ENCODE measurements around the gene EDAR. TPM values are rescaled to one million over a fixed set of nuclear protein-coding genes. Genes with fewer than 3 reads are reported as not detected.

Gene EDAR
- total and polyA plus RNA-seq, 10 of the 15 experiments (the other 5 are each of a cell fraction or from before 2014, with no cell fraction given): 0.04 TPM; not detected in 9

DNA sequence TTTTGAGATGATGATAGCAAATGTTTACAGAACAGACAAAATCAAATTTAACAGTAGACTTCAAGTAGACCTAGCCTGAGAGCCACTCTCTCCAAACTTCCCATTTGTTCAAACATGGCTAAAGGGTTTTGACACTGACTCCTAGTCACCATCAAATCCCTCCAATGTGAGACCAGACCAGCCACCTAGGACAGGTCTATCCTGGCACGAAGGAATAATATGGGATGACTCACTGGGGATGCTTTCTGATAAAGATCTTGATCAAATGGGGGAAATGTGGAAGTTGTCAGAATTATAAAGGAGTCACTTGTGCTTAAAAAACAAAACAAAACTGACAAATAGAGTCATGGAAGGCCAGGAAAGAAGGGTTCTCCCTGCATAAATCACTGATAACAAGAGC lies 95.7 kb downstream of the EDAR start (continued):
- TF ChIP-seq, protein P1, sequence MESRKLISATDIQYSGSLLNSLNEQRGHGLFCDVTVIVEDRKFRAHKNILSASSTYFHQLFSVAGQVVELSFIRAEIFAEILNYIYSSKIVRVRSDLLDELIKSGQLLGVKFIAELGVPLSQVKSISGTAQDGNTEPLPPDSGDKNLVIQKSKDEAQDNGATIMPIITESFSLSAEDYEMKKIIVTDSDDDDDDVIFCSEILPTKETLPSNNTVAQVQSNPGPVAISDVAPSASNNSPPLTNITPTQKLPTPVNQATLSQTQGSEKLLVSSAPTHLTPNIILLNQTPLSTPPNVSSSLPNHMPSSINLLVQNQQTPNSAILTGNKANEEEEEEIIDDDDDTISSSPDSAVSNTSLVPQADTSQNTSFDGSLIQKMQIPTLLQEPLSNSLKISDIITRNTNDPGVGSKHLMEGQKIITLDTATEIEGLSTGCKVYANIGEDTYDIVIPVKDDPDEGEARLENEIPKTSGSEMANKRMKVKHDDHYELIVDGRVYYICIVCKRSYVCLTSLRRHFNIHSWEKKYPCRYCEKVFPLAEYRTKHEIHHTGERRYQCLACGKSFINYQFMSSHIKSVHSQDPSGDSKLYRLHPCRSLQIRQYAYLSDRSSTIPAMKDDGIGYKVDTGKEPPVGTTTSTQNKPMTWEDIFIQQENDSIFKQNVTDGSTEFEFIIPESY (IDR thresholded peaks at IDR 0.05): no peak
- TF ChIP-seq KLF5 (IDR thresholded peaks at IDR 0.05; ENCODE audit: partially characterized antibody): no peak
- TF ChIP-seq, protein P2, sequence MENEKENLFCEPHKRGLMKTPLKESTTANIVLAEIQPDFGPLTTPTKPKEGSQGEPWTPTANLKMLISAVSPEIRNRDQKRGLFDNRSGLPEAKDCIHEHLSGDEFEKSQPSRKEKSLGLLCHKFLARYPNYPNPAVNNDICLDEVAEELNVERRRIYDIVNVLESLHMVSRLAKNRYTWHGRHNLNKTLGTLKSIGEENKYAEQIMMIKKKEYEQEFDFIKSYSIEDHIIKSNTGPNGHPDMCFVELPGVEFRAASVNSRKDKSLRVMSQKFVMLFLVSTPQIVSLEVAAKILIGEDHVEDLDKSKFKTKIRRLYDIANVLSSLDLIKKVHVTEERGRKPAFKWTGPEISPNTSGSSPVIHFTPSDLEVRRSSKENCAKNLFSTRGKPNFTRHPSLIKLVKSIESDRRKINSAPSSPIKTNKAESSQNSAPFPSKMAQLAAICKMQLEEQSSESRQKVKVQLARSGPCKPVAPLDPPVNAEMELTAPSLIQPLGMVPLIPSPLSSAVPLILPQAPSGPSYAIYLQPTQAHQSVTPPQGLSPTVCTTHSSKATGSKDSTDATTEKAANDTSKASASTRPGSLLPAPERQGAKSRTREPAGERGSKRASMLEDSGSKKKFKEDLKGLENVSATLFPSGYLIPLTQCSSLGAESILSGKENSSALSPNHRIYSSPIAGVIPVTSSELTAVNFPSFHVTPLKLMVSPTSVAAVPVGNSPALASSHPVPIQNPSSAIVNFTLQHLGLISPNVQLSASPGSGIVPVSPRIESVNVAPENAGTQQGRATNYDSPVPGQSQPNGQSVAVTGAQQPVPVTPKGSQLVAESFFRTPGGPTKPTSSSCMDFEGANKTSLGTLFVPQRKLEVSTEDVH (IDR thresholded peaks at IDR 0.05; ENCODE audit: low read depth, partially characterized antibody): no peak
- TF ChIP-seq, protein P3, sequence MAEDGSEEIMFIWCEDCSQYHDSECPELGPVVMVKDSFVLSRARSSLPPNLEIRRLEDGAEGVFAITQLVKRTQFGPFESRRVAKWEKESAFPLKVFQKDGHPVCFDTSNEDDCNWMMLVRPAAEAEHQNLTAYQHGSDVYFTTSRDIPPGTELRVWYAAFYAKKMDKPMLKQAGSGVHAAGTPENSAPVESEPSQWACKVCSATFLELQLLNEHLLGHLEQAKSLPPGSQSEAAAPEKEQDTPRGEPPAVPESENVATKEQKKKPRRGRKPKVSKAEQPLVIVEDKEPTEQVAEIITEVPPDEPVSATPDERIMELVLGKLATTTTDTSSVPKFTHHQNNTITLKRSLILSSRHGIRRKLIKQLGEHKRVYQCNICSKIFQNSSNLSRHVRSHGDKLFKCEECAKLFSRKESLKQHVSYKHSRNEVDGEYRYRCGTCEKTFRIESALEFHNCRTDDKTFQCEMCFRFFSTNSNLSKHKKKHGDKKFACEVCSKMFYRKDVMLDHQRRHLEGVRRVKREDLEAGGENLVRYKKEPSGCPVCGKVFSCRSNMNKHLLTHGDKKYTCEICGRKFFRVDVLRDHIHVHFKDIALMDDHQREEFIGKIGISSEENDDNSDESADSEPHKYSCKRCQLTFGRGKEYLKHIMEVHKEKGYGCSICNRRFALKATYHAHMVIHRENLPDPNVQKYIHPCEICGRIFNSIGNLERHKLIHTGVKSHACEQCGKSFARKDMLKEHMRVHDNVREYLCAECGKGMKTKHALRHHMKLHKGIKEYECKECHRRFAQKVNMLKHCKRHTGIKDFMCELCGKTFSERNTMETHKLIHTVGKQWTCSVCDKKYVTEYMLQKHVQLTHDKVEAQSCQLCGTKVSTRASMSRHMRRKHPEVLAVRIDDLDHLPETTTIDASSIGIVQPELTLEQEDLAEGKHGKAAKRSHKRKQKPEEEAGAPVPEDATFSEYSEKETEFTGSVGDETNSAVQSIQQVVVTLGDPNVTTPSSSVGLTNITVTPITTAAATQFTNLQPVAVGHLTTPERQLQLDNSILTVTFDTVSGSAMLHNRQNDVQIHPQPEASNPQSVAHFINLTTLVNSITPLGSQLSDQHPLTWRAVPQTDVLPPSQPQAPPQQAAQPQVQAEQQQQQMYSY (CRISPR knock-in tag; IDR thresholded peaks at IDR 0.05): no peak
- TF ChIP-seq EP300 (IDR thresholded peaks at IDR 0.05; ENCODE audit: borderline replicate concordance in 1 of 2, control insufficient read depth in 1 of 2, low read depth in 2 of 2, low read length in 2 of 2): no peak
- TF ChIP-seq, protein P4, sequence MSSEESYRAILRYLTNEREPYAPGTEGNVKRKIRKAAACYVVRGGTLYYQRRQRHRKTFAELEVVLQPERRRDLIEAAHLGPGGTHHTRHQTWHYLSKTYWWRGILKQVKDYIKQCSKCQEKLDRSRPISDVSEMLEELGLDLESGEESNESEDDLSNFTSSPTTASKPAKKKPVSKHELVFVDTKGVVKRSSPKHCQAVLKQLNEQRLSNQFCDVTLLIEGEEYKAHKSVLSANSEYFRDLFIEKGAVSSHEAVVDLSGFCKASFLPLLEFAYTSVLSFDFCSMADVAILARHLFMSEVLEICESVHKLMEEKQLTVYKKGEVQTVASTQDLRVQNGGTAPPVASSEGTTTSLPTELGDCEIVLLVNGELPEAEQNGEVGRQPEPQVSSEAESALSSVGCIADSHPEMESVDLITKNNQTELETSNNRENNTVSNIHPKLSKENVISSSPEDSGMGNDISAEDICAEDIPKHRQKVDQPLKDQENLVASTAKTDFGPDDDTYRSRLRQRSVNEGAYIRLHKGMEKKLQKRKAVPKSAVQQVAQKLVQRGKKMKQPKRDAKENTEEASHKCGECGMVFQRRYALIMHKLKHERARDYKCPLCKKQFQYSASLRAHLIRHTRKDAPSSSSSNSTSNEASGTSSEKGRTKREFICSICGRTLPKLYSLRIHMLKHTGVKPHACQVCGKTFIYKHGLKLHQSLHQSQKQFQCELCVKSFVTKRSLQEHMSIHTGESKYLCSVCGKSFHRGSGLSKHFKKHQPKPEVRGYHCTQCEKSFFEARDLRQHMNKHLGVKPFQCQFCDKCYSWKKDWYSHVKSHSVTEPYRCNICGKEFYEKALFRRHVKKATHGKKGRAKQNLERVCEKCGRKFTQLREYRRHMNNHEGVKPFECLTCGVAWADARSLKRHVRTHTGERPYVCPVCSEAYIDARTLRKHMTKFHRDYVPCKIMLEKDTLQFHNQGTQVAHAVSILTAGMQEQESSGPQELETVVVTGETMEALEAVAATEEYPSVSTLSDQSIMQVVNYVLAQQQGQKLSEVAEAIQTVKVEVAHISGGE (CRISPR knock-in tag; IDR thresholded peaks at IDR 0.05): no peak
